ENCODE results near the gene OR1L1.

- TF ChIP-seq POLR2A (conservative IDR thresholded peaks at IDR 0.05) (no peak), MYC (IDR thresholded peaks at IDR 0.05; ENCODE audit: low read depth, low read length) (no peak), MYC (CRISPR knock-in tag; IDR thresholded peaks at IDR 0.05; ENCODE audit: borderline replicate concordance, low read depth) (no peak), ZBTB26 (CRISPR knock-in tag; IDR thresholded peaks at IDR 0.05) (no peak), SRSF1 (IDR thresholded peaks at IDR 0.05; ENCODE audit: low read depth, low read length) (no peak), ZFX (CRISPR knock-in tag; IDR thresholded peaks at IDR 0.05) (no peak), ZNF561 (CRISPR knock-in tag; conservative IDR thresholded peaks at IDR 0.05) (no peak), TAF1 (IDR thresholded peaks at IDR 0.05; ENCODE audit: control insufficient read depth, extremely low read depth, insufficient read depth, low read length, severe bottlenecking) (no peak)
Measured at GRCh38 chr9:122619996-122620395, 41.5 kb upstream of the OR1L1 start.
